22Rv1 (cell line): ENCODE results near the gene JDP2.

Experiments
- CTCF ChIP-seq: fragments of 450-650 bp; IDR thresholded peaks from 2 replicates; pipeline ENCODE4 v1.5.1; 2017; ENCODE audit warnings: mild to moderate bottlenecking
- ZFX ChIP-seq: fragments of 450-650 bp; IDR thresholded peaks from 2 replicates; pipeline ENCODE4 v1.6.1; 2017; ENCODE audit warnings: antibody characterized with exemption, borderline replicate concordance

DNA sequence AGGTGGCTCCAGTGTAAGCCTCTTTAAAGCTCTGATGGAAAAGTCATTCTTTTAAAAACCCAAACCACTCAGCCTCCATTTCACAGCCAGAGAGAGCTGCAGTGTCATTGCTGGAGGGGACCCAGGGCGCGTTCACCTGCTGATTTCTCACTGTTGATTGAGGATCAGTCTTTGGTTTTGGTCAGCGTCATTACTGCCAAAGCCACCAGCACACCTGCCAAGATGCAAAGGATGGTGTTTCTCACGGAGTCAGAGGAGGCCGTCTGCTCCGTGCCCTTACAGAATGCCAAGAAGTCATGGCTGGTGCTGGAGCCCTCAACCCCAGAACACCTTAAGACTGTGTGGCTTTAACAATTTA lies 61.6 kb downstream of the JDP2 start:
- no peak for TF ChIP-seq CTCF
- no peak for TF ChIP-seq ZFX
